MCF 10A (cell line): ENCODE measurements around the gene PPARA. TPM values are rescaled to one million over a fixed set of nuclear protein-coding genes. Genes with fewer than 3 reads are reported as not detected.

ENCODE experiments used
- BruUV-seq: library from RNA; stranded (reverse); fragments of 400-500 nt; replicated peaks from 2 replicates; lab custom pipeline; 2021; lab: Mats Ljungman, UMichigan
- CTCF ChIA-PET: fragments of 300-600 bp; sonication (Branson Sonifier 250); formaldehyde crosslinking; extraction: SDS; loops from one replicate; lab custom pipeline; 2021; ENCODE audit warnings: antibody characterized with exemption, inconsistent platforms; lab: Yijun Ruan, JAX
- POLR2A ChIA-PET: fragments of 300-600, 350-650 bp; sonication (Branson Sonifier 250); formaldehyde crosslinking; extraction: SDS; loops from one replicate; lab custom pipeline; 2020; ENCODE audit warnings: antibody characterized with exemption, inconsistent platforms; lab: Yijun Ruan, JAX
- DNase-seq: peaks from one replicate; pipeline ENCODE4 v3.0.0-alpha.2; 2018; ENCODE audit not compliant: unreplicated experiment
- H3K27ac Mint-ChIP-seq: one replicate; pipeline ENCODE4 v1.8.0; 2022; ENCODE audit warnings: mild to moderate bottlenecking, low read depth, mixed read lengths; ENCODE audit not compliant: unreplicated experiment
- H3K27me3 Mint-ChIP-seq: one replicate; pipeline ENCODE4 v1.8.0; 2022; ENCODE audit warnings: mixed read lengths; ENCODE audit not compliant: insufficient read depth, unreplicated experiment
- H3K36me3 Mint-ChIP-seq: one replicate; pipeline ENCODE4 v1.8.0; 2022; ENCODE audit warnings: mild to moderate bottlenecking, moderate library complexity, mixed read lengths; ENCODE audit not compliant: insufficient read depth, unreplicated experiment
- H3K4me1 Mint-ChIP-seq: one replicate; pipeline ENCODE4 v1.8.0; 2022; ENCODE audit warnings: mixed read lengths; ENCODE audit not compliant: insufficient read depth, unreplicated experiment
- H3K4me3 Mint-ChIP-seq: one replicate; pipeline ENCODE4 v1.8.0; 2022; ENCODE audit warnings: mild to moderate bottlenecking, moderate library complexity, mixed read lengths; ENCODE audit not compliant: unreplicated experiment
- H3K9me3 Mint-ChIP-seq: one replicate; pipeline ENCODE4 v1.8.0; 2022; ENCODE audit warnings: mixed read lengths; ENCODE audit not compliant: unreplicated experiment
- intact Hi-C: fragments of 100-400 bp; cut with micrococcal nuclease; formaldehyde crosslinking; loops from 2 replicates; pipeline ENCODE4 v1.14.1; 2022
- total RNA-seq: library from RNA; stranded (reverse); gene quantifications from 2 replicates; pipeline ENCODE4 v1.2.3, GENCODE V29; 2022
- TF ChIP-seq, protein P1 (sequence below): fragments of 200-600 bp; IDR thresholded peaks from one replicate; pipeline ENCODE4 v1.8.0; 2022; ENCODE audit warnings: antibody characterized with exemption, mild to moderate bottlenecking; ENCODE audit not compliant: unreplicated experiment

PPARA gene
- total RNA-seq, 1 experiment from 2014 or later = 8.0 TPM

DNA sequence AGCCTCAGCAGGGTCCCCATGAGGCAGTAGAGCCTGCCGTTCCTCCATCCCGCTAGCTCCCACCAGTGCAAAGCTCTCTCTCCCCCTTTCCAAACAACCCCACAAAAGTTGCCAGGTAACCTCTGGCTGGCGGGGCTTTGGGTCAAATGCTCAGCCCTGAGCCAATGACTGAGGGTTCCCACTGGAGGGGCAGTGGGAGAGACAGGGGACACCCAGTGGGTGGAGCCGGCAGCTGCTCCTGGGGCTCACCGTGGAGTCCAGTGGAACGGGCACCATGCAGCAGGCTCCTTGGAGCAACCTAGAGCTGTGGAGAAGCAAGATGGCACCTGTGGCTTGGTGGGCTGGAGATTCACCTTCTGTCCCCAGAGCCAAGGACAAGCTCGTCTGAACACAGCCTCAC is 25.0 kb upstream of the PPARA start:
- TF ChIP-seq, protein P1, sequence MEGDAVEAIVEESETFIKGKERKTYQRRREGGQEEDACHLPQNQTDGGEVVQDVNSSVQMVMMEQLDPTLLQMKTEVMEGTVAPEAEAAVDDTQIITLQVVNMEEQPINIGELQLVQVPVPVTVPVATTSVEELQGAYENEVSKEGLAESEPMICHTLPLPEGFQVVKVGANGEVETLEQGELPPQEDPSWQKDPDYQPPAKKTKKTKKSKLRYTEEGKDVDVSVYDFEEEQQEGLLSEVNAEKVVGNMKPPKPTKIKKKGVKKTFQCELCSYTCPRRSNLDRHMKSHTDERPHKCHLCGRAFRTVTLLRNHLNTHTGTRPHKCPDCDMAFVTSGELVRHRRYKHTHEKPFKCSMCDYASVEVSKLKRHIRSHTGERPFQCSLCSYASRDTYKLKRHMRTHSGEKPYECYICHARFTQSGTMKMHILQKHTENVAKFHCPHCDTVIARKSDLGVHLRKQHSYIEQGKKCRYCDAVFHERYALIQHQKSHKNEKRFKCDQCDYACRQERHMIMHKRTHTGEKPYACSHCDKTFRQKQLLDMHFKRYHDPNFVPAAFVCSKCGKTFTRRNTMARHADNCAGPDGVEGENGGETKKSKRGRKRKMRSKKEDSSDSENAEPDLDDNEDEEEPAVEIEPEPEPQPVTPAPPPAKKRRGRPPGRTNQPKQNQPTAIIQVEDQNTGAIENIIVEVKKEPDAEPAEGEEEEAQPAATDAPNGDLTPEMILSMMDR = no peak
- CTCF ChIA-PET = interaction anchor here (0.6 to 2.0 kb wide), 9 partner anchors 9 to 368 kb away, joined by 3 to 11 read pairs (median 4); no protein-coding TSS in a partner anchor
- H3K4me3 Mint-ChIP-seq = no peak overlapping the region
- intact Hi-C loops = no loop called here
- no TSS peak for BruUV-seq
- peaks cover 5% of the 10 kb centered on the region for H3K4me1 Mint-ChIP-seq
- no peaks in the 10 kb centered on the region for H3K9me3 Mint-ChIP-seq
- no peaks in the 10 kb centered on the region for H3K27me3 Mint-ChIP-seq
- POLR2A ChIA-PET = interaction anchor here (0.5 kb wide), 1 partner anchor 111 kb away, joined by 3 read pairs; no protein-coding TSS in a partner anchor
- H3K27ac Mint-ChIP-seq = no peak overlapping the region
- DNase-seq = no peak
- H3K36me3 Mint-ChIP-seq = peaks cover under 1% of the 10 kb centered on the region

DNA sequence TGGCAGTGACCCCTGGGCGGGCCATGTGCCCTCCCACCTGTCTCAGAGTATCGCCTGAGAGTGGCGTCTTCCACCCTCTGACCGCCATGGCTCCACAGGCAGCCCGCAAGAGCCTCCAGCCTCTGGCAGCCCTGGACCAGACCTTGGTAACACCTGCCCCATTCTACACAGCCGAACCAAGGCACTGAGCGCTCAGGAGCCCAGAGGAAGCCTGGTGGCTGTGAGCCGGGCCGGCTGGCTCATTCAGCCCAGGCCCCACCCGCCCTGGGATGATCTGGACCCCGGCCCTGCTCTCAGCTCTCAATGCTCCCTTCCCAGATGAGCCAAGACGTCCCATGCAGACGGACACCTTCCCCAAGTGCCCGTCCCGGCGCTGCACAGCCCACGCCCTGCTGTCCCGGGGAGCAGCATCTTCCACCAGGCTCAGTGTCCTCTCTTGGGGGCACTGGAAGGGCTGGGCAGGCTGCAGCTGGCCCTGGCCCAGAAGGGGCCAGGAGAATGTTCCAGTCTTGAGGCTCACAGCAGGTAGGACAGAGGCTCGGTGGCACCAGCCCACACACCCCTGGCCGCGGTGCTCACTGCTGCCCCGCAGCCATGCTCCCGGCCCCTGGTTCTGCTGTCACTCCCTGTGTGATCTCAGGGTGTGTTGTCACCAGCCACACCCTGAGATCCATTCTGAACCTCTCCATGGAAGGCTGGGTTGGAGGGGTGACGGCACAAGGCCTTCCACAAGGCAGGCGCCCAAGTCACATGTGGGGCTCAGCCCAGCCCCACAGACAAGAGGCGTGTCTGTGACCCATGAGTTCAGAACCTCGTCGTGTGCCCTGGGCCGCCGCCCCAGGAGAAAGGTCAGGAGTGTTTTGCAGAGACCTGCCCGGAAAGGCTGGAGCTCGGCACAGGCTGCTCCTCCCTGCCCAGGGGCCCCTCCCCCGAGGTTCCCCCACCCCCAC is 24.2 kb upstream of the PPARA start:
- Mint-ChIP-seq H3K9me3 (no peaks in the 10 kb centered on the region), H3K27me3 (no peaks in the 10 kb centered on the region), H3K27ac (no peak overlapping the region), H3K4me3 (no peak overlapping the region), H3K36me3 (no peaks in the 10 kb centered on the region), H3K4me1 (peaks cover 5% of the 10 kb centered on the region)
- peak; percentile 14 for DNase-seq
- CTCF ChIA-PET = interaction anchor here (0.6 to 1.6 kb wide), 7 partner anchors 8 to 367 kb away, joined by 3 to 5 read pairs (median 4); no protein-coding TSS in a partner anchor
- TF ChIP-seq, protein P1 = no peak
- intact Hi-C loops = no loop called here
- POLR2A ChIA-PET = interaction anchor here (0.5 kb wide), 1 partner anchor 112 kb away, joined by 3 read pairs; no protein-coding TSS in a partner anchor
- BruUV-seq = no TSS peak

DNA sequence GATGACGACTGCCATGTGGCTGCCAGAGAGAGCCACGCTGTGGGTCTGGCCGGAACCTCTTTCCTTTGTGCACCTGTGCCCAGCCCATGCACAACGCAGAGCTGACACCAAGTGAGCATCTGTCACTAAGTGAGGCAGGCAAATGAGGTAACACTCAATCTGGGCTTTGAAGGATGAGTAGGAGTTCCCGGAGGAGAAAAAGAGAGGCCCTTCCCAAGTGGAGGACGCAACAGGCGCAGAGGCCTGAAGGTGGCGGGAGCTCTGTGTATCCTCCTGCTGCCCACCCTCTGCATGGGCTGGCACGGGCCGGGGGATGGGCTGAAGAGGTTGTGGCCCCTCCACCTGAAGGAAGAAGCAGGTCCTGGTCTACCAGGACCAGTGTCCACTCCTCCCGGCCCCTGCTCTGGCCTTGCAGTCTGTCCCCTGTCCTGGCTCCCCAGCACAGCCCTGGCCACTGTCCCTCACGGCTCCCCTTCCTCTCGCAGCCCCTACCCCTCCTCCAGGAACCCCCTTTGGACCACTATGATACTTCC is 23.4 kb upstream of the PPARA start:
- Mint-ChIP-seq H3K27ac (no peak overlapping the region), H3K4me1 (peaks cover 5% of the 10 kb centered on the region), H3K9me3 (no peaks in the 10 kb centered on the region), H3K4me3 (no peak overlapping the region), H3K36me3 (no peaks in the 10 kb centered on the region), H3K27me3 (no peaks in the 10 kb centered on the region)
- POLR2A ChIA-PET = no interaction called here
- intact Hi-C loops = no loop called here
- CTCF ChIA-PET = no interaction called here
- TF ChIP-seq, protein P1 = no peak
- DNase-seq = no peak
- no TSS peak for BruUV-seq

DNA sequence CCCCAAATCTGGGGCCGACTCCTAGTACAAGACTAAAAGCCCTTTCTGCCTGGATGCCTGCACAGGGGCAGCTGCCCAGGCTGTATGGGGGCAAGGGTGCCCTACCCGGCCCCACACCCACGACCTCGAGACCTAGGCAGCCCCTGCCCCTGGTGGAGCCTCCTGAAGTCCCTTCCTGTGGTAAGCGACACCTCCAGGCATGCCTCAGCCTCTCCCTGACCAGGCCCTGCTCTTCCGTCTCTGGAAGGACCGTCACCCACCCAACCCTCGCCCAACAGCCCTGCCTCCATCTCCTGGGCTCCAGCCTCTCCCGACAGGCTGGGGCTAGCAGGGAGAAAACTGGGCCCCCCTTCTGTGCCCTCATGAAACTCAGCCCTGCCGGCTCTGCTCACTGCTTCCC is 22.8 kb upstream of the PPARA start:
- no peak for DNase-seq
- no peak overlapping the region for H3K27ac Mint-ChIP-seq
- no peaks in the 10 kb centered on the region for H3K9me3 Mint-ChIP-seq
- intact Hi-C loops = no loop called here
- H3K27me3 Mint-ChIP-seq = no peaks in the 10 kb centered on the region
- CTCF ChIA-PET = no interaction called here
- TF ChIP-seq, protein P1 = no peak
- no TSS peak for BruUV-seq
- POLR2A ChIA-PET = no interaction called here
- no peak overlapping the region for H3K4me3 Mint-ChIP-seq
- no peaks in the 10 kb centered on the region for H3K36me3 Mint-ChIP-seq
- H3K4me1 Mint-ChIP-seq = peaks cover 5% of the 10 kb centered on the region
